Muscle layer of duodenum (tissue), 2 donors: Measurements from ENCODE around the gene RAD50.

ENCODE experiments used
- H3K27ac ChIP-seq: one replicate; pipeline ENCODE4 v1.7.0; 2013; ENCODE audit warnings: mild to moderate bottlenecking, low read length
- H3K27me3 ChIP-seq: one replicate; pipeline ENCODE4 v1.7.0; 2013; ENCODE audit warnings: low read depth, mild to moderate bottlenecking, control low read depth, low read length
- H3K36me3 ChIP-seq, 2 donors: one replicate each; pipeline ENCODE4 v1.7.0; 2013; ENCODE audit warnings: low read length in 2 of 2, control low read depth in 1 of 2, mild to moderate bottlenecking in 1 of 2; ENCODE audit not compliant: insufficient read depth in 2 of 2, control insufficient read depth in 1 of 2
- H3K4me1 ChIP-seq, 2 donors: one replicate each; pipeline ENCODE4 v1.7.0; 2013; ENCODE audit warnings: low read length in 2 of 2, mild to moderate bottlenecking in 2 of 2, control low read depth in 1 of 2, moderate library complexity in 1 of 2; ENCODE audit not compliant: insufficient read depth in 2 of 2, control insufficient read depth in 1 of 2
- H3K4me3 ChIP-seq, 2 donors: one replicate each; pipeline ENCODE4 v1.7.0; 2013; ENCODE audit warnings: low read length in 2 of 2, low read depth in 1 of 2, mild to moderate bottlenecking in 1 of 2
- H3K9me3 ChIP-seq, 2 donors: one replicate each; pipeline ENCODE4 v1.7.0; 2013; ENCODE audit warnings: low read length in 2 of 2, control low read depth in 1 of 2, mild to moderate bottlenecking in 1 of 2; ENCODE audit not compliant: control insufficient read depth in 1 of 2
- donor health status: healthy.

Gene RAD50

GRCh38 chr5:132674671-132675506 lies 118.1 kb downstream of the RAD50 start:
- H3K4me3 ChIP-seq: peak overlapping the region in 1 of 2 donors; percentile 3

GRCh38 chr5:132675936-132676689 lies 119.3 kb downstream of the RAD50 start:
- H3K36me3 ChIP-seq: no peaks in the 10 kb centered on the region
- no peaks in the 10 kb centered on the region for H3K4me1 ChIP-seq
- H3K27me3 ChIP-seq: no peaks in the 10 kb centered on the region
- no peaks in the 10 kb centered on the region for H3K9me3 ChIP-seq
- H3K4me3 ChIP-seq: no peak overlapping the region
- no peak overlapping the region for H3K27ac ChIP-seq

More at GRCh38 chr5:132674671-132675506, 118.1 kb downstream of the RAD50 start:
- Histone ChIP-seq H3K27me3 (no peaks in the 10 kb centered on the region), H3K27ac (peak overlapping the region; percentile 53), H3K9me3 (no peaks in the 10 kb centered on the region), H3K36me3 (no peaks in the 10 kb centered on the region), H3K4me1 (no peaks in the 10 kb centered on the region)

- Histone ChIP-seq H3K36me3 (no peaks in the 10 kb centered on the region), H3K27me3 (no peaks in the 10 kb centered on the region), H3K27ac (no peak overlapping the region), H3K4me3 (no peak overlapping the region), H3K4me1 (no peaks in the 10 kb centered on the region), H3K9me3 (no peaks in the 10 kb centered on the region)
Observed at GRCh38 chr5:132677191-132677590, 120.4 kb downstream of the RAD50 start.

GRCh38 chr5:132677682-132678400 lies 121.1 kb downstream of the RAD50 start:
- no peaks in the 10 kb centered on the region for H3K4me1 ChIP-seq
- no peaks in the 10 kb centered on the region for H3K36me3 ChIP-seq
- H3K9me3 ChIP-seq: no peaks in the 10 kb centered on the region
- no peak overlapping the region for H3K4me3 ChIP-seq
- H3K27ac ChIP-seq: no peak overlapping the region
- H3K27me3 ChIP-seq: no peaks in the 10 kb centered on the region

- H3K4me1 ChIP-seq: no peaks in the 10 kb centered on the region
- H3K27ac ChIP-seq: no peak overlapping the region
- H3K27me3 ChIP-seq: no peaks in the 10 kb centered on the region
Observed at GRCh38 chr5:132678735-132679134, 122.0 kb downstream of the RAD50 start.

GRCh38 chr5:132679166-132679565 lies 122.4 kb downstream of the RAD50 start:
- Histone ChIP-seq H3K9me3 (no peaks in the 10 kb centered on the region), H3K36me3 (no peaks in the 10 kb centered on the region), H3K4me1 (no peaks in the 10 kb centered on the region), H3K27me3 (no peaks in the 10 kb centered on the region), H3K4me3 (no peak overlapping the region), H3K27ac (no peak overlapping the region)

More at GRCh38 chr5:132678735-132679134, 122.0 kb downstream of the RAD50 start:
- no peaks in the 10 kb centered on the region for H3K36me3 ChIP-seq
- no peak overlapping the region for H3K4me3 ChIP-seq
- no peaks in the 10 kb centered on the region for H3K9me3 ChIP-seq

GRCh38 chr5:132679717-132680380 lies 123.1 kb downstream of the RAD50 start:
- Histone ChIP-seq H3K27ac (no peak overlapping the region), H3K4me3 (no peak overlapping the region), H3K9me3 (no peaks in the 10 kb centered on the region), H3K27me3 (no peaks in the 10 kb centered on the region), H3K36me3 (no peaks in the 10 kb centered on the region), H3K4me1 (no peaks in the 10 kb centered on the region)

GRCh38 chr5:132680780-132681475 lies 124.2 kb downstream of the RAD50 start:
- Histone ChIP-seq H3K27ac (no peak overlapping the region), H3K9me3 (no peaks in the 10 kb centered on the region), H3K36me3 (no peaks in the 10 kb centered on the region), H3K4me3 (no peak overlapping the region), H3K4me1 (no peaks in the 10 kb centered on the region), H3K27me3 (no peaks in the 10 kb centered on the region)

- no peak overlapping the region for H3K4me3 ChIP-seq
- no peaks in the 10 kb centered on the region for H3K27me3 ChIP-seq
- no peaks in the 10 kb centered on the region for H3K4me1 ChIP-seq
- no peak overlapping the region for H3K27ac ChIP-seq
- H3K36me3 ChIP-seq: no peaks in the 10 kb centered on the region
- H3K9me3 ChIP-seq: no peaks in the 10 kb centered on the region
Observed at GRCh38 chr5:132681476-132681831, 124.7 kb downstream of the RAD50 start.

GRCh38 chr5:132681983-132682382 lies 125.2 kb downstream of the RAD50 start:
- no peaks in the 10 kb centered on the region for H3K36me3 ChIP-seq
- H3K9me3 ChIP-seq: no peaks in the 10 kb centered on the region
- no peak overlapping the region for H3K4me3 ChIP-seq
- no peaks in the 10 kb centered on the region for H3K4me1 ChIP-seq
- no peaks in the 10 kb centered on the region for H3K27me3 ChIP-seq
- H3K27ac ChIP-seq: no peak overlapping the region
